ENCODE results near the gene MICOS13.

MICOS13 gene

GRCh38 chr19:5631567-5632240 lies 48.6 kb downstream of the MICOS13 start:
- H3K4me3 ChIP-seq (ENCODE audit: low read depth, low read length): no peak overlapping the region
- no peak overlapping the region for H3K27ac ChIP-seq (ENCODE audit: extremely low read depth, low read depth, low read length)
- peaks cover 10% of the 10 kb centered on the region for H3K4me1 ChIP-seq (ENCODE audit: control insufficient read depth, insufficient read depth, low read length)
- TF ChIP-seq ZNF580 (tag by site-specific recombination; IDR thresholded peaks at IDR 0.05) (no peak), ZSCAN23 (tag by site-specific recombination; IDR thresholded peaks at IDR 0.05) (no peak), ZNF707 (tag by site-specific recombination; IDR thresholded peaks at IDR 0.05) (no peak), ZBTB44 (tag by site-specific recombination; IDR thresholded peaks at IDR 0.05) (no peak), ZNF26 (tag by site-specific recombination; IDR thresholded peaks at IDR 0.05) (no peak)
- CTCF ChIA-PET: no interaction called here
- H3K9me3 ChIP-seq (ENCODE audit: control insufficient read depth, insufficient read depth, low read depth, low read length): no peaks in the 10 kb centered on the region
- POLR2A ChIA-PET: interaction anchor here (0.7 kb wide), 1 partner anchor 9 kb away, joined by 3 read pairs; the partner anchor contains the start of genes SAFB and SAFB2
- H3K36me3 ChIP-seq (ENCODE audit: control insufficient read depth in 2 of 2, insufficient read depth in 1 of 2, low read length in 2 of 2): peaks cover 49 to 74% of the 10 kb centered on the region in 2 experiments

- Histone ChIP-seq H3K4me3 (ENCODE audit: low read depth, low read length) (no peak overlapping the region), H3K4me1 (ENCODE audit: control insufficient read depth, insufficient read depth, low read length) (peaks cover 18% of the 10 kb centered on the region), H3K36me3 (ENCODE audit: control insufficient read depth in 2 of 2, insufficient read depth in 1 of 2, low read length in 2 of 2) (peaks cover 57 to 88% of the 10 kb centered on the region in 2 experiments), H3K27ac (ENCODE audit: extremely low read depth, low read depth, low read length) (no peak overlapping the region; the same call in 1 of the 2 replicates), H3K9me3 (ENCODE audit: control insufficient read depth, insufficient read depth, low read depth, low read length) (no peaks in the 10 kb centered on the region)
- peak; percentile 53 for TF ChIP-seq ZNF664 (tag by site-specific recombination; IDR thresholded peaks at IDR 0.05)
- no peak for TF ChIP-seq ZNF423 (tag by site-specific recombination; IDR thresholded peaks at IDR 0.05)
- CTCF ChIA-PET: no interaction called here
- POLR2A ChIA-PET: no interaction called here
Observed at GRCh38 chr19:5628919-5629481, 51.3 kb downstream of the MICOS13 start.

GRCh38 chr19:5628461-5628860 lies 51.9 kb downstream of the MICOS13 start:
- no peaks in the 10 kb centered on the region for H3K9me3 ChIP-seq (ENCODE audit: control insufficient read depth, insufficient read depth, low read depth, low read length)
- peaks cover 56 to 85% of the 10 kb centered on the region in 2 experiments for H3K36me3 ChIP-seq (ENCODE audit: control insufficient read depth in 2 of 2, insufficient read depth in 1 of 2, low read length in 2 of 2)
- no peak overlapping the region for H3K4me3 ChIP-seq (ENCODE audit: low read depth, low read length)
- TF ChIP-seq ZBTB8A (tag by site-specific recombination; IDR thresholded peaks at IDR 0.05) (no peak), SP7 (tag by site-specific recombination; IDR thresholded peaks at IDR 0.05) (peak; percentile 52)
- CTCF ChIA-PET: no interaction called here
- no peak overlapping the region for H3K27ac ChIP-seq (ENCODE audit: extremely low read depth, low read depth, low read length)
- POLR2A ChIA-PET: no interaction called here
- H3K4me1 ChIP-seq (ENCODE audit: control insufficient read depth, insufficient read depth, low read length): peaks cover 18% of the 10 kb centered on the region

All from HEK293 (cell line).